ENCODE measurements around the gene TCEA3. TPM values are rescaled to one million over a fixed set of nuclear protein-coding genes. Genes with fewer than 3 reads are reported as not detected.

Gene TCEA3
- total and polyA plus RNA-seq, 12 donors: 25.1 to 93.0 (median 67.2) TPM

DNA sequence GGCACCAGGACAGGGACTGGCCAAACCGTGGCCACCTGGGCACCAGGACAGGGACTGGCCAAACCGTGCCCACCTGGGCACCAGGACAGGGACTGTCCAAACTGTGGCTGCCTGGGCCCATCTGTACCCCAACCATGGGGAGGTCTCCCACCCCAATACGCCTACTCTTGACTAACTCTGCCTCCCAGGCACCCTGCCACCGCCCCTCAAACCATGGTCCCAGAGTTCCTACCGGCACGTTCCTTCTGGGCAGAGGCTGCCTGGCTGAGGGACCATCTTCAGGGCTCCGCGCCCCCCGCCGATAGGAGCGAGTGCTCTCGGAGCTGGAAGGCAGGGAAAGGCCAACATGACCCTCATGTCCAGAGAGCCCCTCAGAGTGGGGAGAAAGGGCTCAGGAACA, 6.3 kb upstream of the TCEA3 start:
- H3K27me3 ChIP-seq: peaks cover 0 to 14% (median 0%) of the 10 kb centered on the region in 7 donors
- no peaks in the 10 kb centered on the region for H3K4me1 ChIP-seq
- H3K4me3 ChIP-seq: no peak overlapping the region
- intact Hi-C loops (cut with DNase I): no loop called here
- ATAC-seq (no peak), DNase-seq (no peak)
- H3K27ac ChIP-seq: no peak overlapping the region
- TF ChIP-seq, protein P1, sequence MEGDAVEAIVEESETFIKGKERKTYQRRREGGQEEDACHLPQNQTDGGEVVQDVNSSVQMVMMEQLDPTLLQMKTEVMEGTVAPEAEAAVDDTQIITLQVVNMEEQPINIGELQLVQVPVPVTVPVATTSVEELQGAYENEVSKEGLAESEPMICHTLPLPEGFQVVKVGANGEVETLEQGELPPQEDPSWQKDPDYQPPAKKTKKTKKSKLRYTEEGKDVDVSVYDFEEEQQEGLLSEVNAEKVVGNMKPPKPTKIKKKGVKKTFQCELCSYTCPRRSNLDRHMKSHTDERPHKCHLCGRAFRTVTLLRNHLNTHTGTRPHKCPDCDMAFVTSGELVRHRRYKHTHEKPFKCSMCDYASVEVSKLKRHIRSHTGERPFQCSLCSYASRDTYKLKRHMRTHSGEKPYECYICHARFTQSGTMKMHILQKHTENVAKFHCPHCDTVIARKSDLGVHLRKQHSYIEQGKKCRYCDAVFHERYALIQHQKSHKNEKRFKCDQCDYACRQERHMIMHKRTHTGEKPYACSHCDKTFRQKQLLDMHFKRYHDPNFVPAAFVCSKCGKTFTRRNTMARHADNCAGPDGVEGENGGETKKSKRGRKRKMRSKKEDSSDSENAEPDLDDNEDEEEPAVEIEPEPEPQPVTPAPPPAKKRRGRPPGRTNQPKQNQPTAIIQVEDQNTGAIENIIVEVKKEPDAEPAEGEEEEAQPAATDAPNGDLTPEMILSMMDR (IDR thresholded peaks at IDR 0.05): no peak
- H3K9me3 ChIP-seq: no peaks in the 10 kb centered on the region
- peaks cover 0 to 79% (median 54%) of the 10 kb centered on the region in 9 donors for H3K36me3 ChIP-seq
- 96 to 97% methylated on average over 12 of the region's 12 CpGs for WGBS, 2 donors

DNA sequence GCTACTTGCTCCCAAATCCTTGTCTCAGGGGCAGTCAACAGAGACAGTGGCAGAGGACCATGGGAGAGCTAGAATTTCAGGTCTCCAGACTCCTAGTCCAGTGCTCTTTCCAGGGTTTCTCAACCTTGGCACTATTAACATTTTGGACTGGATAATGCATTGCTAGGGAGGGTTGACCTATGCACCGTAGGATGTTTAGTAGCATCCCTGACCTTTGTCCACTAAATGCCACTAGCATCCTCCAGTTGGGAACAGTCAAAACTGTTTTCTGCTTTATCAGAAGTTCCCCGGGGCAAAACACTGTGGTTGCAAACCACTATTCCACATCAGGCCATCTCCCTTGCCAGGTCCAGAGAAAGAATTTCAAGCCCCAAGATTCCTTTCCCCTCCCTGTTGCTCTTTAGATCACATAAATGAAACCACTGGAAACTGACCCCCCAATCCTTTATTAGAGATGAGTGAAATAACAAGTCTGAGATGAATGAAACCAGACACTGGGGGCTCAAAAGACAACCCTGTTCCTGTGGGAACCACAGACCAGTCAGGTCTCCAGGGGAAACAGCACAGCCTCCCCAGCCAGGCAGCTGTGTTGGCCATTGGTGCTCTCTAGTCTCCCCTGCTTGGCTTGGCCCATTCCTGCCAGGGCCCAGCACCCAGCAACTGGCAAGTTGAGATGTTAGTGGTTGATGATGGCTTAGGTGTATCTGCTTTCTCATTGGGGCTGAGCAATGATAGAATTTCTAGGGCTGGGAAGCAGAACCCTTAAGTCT, 3.8 kb upstream of the TCEA3 start:
- ATAC-seq (no peak), DNase-seq (no peak)
- TF ChIP-seq, protein P1 (IDR thresholded peaks at IDR 0.05): no peak
- H3K9me3 ChIP-seq: no peaks in the 10 kb centered on the region
- H3K4me1 ChIP-seq: peaks cover 2 to 23% (median 18%) of the 10 kb centered on the region in 9 donors
- intact Hi-C loops (cut with DNase I): no loop called here
- WGBS, 2 donors: 87 to 89% methylated on average over 2 of the region's 2 CpGs
- H3K36me3 ChIP-seq: peaks cover 0 to 55% (median 37%) of the 10 kb centered on the region in 9 donors
- peaks cover 0 to 37% (median 0%) of the 10 kb centered on the region in 7 donors for H3K27me3 ChIP-seq
- H3K27ac ChIP-seq: no peak overlapping the region
- H3K4me3 ChIP-seq: no peak overlapping the region

DNA sequence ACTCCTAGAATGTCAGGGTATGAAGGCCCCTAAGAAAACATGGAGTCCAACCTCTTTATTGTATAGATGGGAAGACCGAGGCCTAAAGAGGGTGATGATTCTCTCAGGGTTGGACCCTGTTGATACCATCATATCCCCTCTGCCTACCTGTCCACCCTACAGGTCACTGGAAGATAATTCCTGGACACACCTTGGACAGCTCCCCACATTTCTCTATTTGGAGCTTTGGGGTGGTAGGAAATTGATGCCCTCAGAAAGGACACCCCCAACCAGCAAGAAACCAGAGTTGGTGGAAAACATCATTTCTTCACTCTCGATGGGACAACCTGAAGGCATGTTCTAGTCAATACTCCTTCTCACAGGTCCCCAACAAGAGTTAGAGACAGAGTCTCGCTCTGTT, 3.0 kb upstream of the TCEA3 start:
- no peak overlapping the region for H3K27ac ChIP-seq
- H3K27me3 ChIP-seq: peaks cover 0 to 38% (median 0%) of the 10 kb centered on the region in 7 donors
- 96 to 97% methylated on average over 3 of the region's 3 CpGs for WGBS, 2 donors
- intact Hi-C loops (cut with DNase I): no loop called here
- DNase-seq: no peak
- peaks cover 10 to 31% (median 25%) of the 10 kb centered on the region in 9 donors for H3K4me1 ChIP-seq
- H3K9me3 ChIP-seq: no peaks in the 10 kb centered on the region
- H3K36me3 ChIP-seq: peaks cover 0 to 47% (median 30%) of the 10 kb centered on the region in 9 donors
- H3K4me3 ChIP-seq: no peak overlapping the region
- TF ChIP-seq, protein P1 (IDR thresholded peaks at IDR 0.05): no peak
- no peak for ATAC-seq

DNA sequence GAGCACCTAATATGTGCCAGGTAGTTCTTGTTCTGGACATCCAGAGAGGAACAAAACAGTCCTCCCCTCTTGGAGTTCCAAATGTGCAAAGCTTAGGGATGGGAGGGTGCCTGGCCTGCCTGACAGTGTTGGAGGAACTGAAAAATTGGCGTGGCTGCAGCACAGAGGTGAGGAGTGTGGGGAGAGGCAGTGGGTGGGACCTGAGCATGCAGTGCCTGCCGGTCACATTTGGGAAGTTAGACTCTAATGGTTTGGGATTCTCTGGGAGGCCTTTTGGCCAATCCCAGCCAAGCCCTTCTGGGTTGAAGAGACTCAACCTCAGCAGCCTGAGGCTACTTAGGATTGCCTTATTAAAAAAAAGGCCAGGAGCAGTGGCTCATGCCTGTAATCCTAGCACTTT, 2.3 kb upstream of the TCEA3 start:
- Histone ChIP-seq H3K27ac (no peak overlapping the region), H3K36me3 (peaks cover 0 to 40% (median 23%) of the 10 kb centered on the region in 9 donors), H3K4me1 (peaks cover 10 to 38% (median 32%) of the 10 kb centered on the region in 9 donors), H3K27me3 (peaks cover 0 to 38% (median 0%) of the 10 kb centered on the region in 7 donors), H3K4me3 (no peak overlapping the region), H3K9me3 (no peaks in the 10 kb centered on the region)
- ATAC-seq (no peak), DNase-seq (no peak)
- intact Hi-C loops (cut with DNase I): no loop called here
- 64 to 75% methylated on average over 2 of the region's 2 CpGs for WGBS, 2 donors
- TF ChIP-seq, protein P1 (IDR thresholded peaks at IDR 0.05): no peak
